ENCODE measurements around the gene ALDH18A1. TPM values are rescaled to one million over a fixed set of nuclear protein-coding genes. Genes with fewer than 3 reads are reported as not detected.

The ALDH18A1 gene
- total RNA-seq, 1 experiment from 2014 or later = 114 TPM

DNA sequence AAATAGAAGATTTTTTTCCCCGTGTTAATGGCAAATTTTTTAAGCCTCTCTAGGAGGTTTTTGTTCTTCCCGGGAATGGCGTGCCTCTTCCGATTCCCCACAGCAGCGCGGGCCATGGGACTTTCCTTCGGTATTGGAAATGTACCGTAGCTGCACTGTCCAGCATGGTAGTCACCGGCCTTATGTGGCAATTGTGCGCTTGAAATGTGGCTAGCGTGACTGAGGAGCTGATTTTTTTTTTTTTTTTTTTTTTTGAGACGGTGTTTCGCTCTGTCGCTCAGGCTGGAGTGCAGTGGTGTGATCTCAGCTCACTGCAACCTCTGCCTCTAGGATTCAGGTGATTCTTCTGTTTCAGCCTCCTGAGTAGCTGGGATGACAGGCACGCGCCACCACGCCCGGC is 38.2 kb upstream of the ALDH18A1 start:
- H3K4me3 Mint-ChIP-seq = no peak overlapping the region; a peak in 1 of 5 replicates
- no CpG with 5 or more reads among the region's 18 CpGs for WGBS (ENCODE audit: extremely low coverage, insufficient read length, low lambda C conversion rate)

More for the DNA sequence above, 38.2 kb upstream of the ALDH18A1 start:
- Histone ChIP-seq H4K20me1 (ENCODE audit: control insufficient read depth, insufficient read depth, insufficient read length) (no peaks in the 10 kb centered on the region), H3K9me3 (ENCODE audit: control insufficient read depth, low read depth, low read length) (no peaks in the 10 kb centered on the region), H4K8ac (replicated peaks; ENCODE audit: insufficient read length, low read depth, low read length) (no peak overlapping the region), H2BK15ac (ENCODE audit: low read depth, low read length) (no peak overlapping the region), H2BK20ac (ENCODE audit: low read depth, low read length, poor library complexity, severe bottlenecking) (no peak overlapping the region), H3K23me2 (ENCODE audit: insufficient read length, low read depth, low read length, poor library complexity, severe bottlenecking) (peaks cover 5% of the 10 kb centered on the region), H2BK5ac (ENCODE audit: insufficient read length, low read length) (no peak overlapping the region), H3K14ac (ENCODE audit: insufficient read depth, low read length) (no peak overlapping the region), H4K5ac (ENCODE audit: insufficient read length, low read depth, low read length) (no peak overlapping the region), H3K56ac (ENCODE audit: insufficient read length, low read depth, low read length) (no peak overlapping the region), H3K27me3 (ENCODE audit: insufficient read depth, low read length) (no peaks in the 10 kb centered on the region), H3K27ac (ENCODE audit: insufficient read length, low read depth, low read length) (no peak overlapping the region), H3K4me1 (ENCODE audit: insufficient read depth, low read length) (no peaks in the 10 kb centered on the region), H3K18ac (ENCODE audit: insufficient read length, low read depth, low read length) (no peak overlapping the region), H3K4me2 (ENCODE audit: insufficient read depth, insufficient read length, low read length) (no peak overlapping the region), H4K91ac (ENCODE audit: insufficient read length, low read depth, low read length) (no peak overlapping the region), H3K79me2 (ENCODE audit: insufficient read depth, low read length) (peaks cover 2% of the 10 kb centered on the region; the same call in 1 of the 2 replicates), H3T11ph (ENCODE audit: low read length) (no peak overlapping the region), H3K4ac (ENCODE audit: low read depth, low read length) (no peak overlapping the region), H2BK12ac (ENCODE audit: insufficient read length, low read depth, low read length) (no peak overlapping the region), H2BK120ac (ENCODE audit: low read depth, low read length, poor library complexity, severe bottlenecking) (no peak overlapping the region), H3K23ac (ENCODE audit: insufficient read length, low read depth, low read length) (no peak overlapping the region), H2AK5ac (ENCODE audit: insufficient read length, low read length) (no peak overlapping the region), H2AFZ (ENCODE audit: low read length) (peak overlapping the region; percentile 66), H3K79me1 (ENCODE audit: insufficient read depth, low read depth, low read length, poor library complexity, severe bottlenecking) (peaks cover 4% of the 10 kb centered on the region), H3K9ac (ENCODE audit: extremely low read depth, insufficient read length, low read length) (no peak overlapping the region)
- H3K4me1 Mint-ChIP-seq = peaks cover 13 to 15% of the 10 kb centered on the region in 2 experiments
- H3K27me3 Mint-ChIP-seq (ENCODE audit: low read depth) = no peaks in the 10 kb centered on the region; the same call in none of the 2 replicates
- no peak overlapping the region; a peak in 1 of 7 replicates for H3K27ac Mint-ChIP-seq
- H3K9me3 Mint-ChIP-seq = peaks cover 16 to 24% of the 10 kb centered on the region in 2 experiments
- no peak for DNase-seq
- peaks cover 9 to 33% (median 32%) of the 10 kb centered on the region in 3 experiments; a peak in 6 of 7 replicates for H3K36me3 Mint-ChIP-seq (ENCODE audit: insufficient read depth in 1 of 3, low read depth in 3 of 3)
- TF ChIP-seq, protein P1, sequence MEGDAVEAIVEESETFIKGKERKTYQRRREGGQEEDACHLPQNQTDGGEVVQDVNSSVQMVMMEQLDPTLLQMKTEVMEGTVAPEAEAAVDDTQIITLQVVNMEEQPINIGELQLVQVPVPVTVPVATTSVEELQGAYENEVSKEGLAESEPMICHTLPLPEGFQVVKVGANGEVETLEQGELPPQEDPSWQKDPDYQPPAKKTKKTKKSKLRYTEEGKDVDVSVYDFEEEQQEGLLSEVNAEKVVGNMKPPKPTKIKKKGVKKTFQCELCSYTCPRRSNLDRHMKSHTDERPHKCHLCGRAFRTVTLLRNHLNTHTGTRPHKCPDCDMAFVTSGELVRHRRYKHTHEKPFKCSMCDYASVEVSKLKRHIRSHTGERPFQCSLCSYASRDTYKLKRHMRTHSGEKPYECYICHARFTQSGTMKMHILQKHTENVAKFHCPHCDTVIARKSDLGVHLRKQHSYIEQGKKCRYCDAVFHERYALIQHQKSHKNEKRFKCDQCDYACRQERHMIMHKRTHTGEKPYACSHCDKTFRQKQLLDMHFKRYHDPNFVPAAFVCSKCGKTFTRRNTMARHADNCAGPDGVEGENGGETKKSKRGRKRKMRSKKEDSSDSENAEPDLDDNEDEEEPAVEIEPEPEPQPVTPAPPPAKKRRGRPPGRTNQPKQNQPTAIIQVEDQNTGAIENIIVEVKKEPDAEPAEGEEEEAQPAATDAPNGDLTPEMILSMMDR (conservative IDR thresholded peaks at IDR 0.05) = no peak

Data from H9 (cell line).